HG02623 (cell line): Measurements from ENCODE around the gene NTHL1.

Source experiments
- ATAC-seq: cut with Tn5 transposase; IDR thresholded peaks from one replicate; pipeline ENCODE4 v1.9.1; 2021; ENCODE audit warnings: moderate library complexity; ENCODE audit not compliant: unreplicated experiment

Gene NTHL1

GRCh38 chr16:1998360-1998835 is 49.2 kb downstream of the NTHL1 start:
- no peak for ATAC-seq

- no peak for ATAC-seq
Observed at GRCh38 chr16:1997494-1998359, 49.9 kb downstream of the NTHL1 start.

GRCh38 chr16:1993731-1994131 is 53.9 kb downstream of the NTHL1 start:
- no peak for ATAC-seq

DNA sequence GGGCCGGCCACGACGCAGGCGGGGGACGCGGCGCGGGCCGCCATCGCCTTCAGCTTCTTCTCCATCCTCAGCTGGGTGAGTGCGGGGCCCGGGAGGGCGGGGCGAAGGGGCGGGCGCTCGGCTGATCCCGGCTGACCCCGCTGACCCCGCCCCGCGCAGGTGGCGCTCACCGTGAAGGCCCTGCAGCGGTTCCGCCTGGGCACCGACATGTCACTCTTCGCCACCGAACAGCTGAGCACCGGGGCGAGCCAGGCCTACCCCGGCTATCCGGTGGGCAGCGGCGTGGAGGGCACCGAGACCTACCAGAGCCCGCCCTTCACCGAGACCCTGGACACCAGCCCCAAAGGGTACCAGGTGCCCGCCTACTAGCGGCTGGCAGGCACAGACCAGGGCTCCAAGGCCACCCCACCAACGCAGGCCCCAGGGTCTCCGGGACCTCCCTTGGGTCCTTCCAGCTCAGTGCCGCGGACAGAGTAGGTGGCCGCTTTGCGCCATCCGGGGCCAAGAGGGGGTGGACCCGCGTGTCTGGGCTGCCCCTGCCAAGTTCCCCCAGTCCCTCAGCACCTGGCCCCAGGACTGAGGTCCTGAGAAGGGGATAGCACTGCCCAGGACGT is 54.8 kb downstream of the NTHL1 start:
- ATAC-seq, result no peak

DNA sequence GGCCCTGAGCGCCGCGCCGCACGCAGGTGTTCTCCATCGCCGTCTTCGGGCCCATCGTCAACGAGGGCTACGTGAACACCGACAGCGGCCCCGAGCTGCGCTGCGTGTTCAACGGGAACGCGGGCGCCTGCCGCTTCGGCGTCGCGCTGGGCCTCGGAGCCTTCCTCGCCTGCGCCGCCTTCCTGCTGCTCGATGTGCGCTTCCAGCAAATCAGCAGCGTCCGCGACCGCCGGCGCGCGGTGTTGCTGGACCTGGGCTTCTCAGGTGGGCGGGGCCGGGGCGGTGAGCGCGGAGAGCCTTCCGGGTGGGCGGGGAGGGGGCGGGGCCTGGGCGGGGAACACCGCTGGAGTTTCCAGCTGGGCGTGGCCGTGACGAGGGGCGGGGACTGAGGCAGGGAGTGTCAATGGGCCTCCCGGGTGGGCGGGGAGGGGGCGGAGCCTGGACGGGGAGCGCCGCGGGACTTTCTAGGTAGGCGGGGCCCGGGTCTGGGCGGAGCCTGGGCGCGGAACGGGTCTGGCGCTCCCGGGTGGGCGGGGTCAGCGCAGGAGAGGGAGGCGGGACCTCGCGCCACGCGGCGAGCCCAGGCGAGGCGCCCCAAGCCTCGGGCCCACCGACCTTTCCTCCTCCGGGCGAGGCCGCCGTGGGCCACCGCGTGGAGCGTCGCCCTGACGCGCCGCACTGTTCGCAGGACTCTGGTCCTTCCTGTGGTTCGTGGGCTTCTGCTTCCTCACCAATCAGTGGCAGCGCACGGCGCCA is 55.5 kb downstream of the NTHL1 start:
- ATAC-seq, result peak; percentile 41

DNA sequence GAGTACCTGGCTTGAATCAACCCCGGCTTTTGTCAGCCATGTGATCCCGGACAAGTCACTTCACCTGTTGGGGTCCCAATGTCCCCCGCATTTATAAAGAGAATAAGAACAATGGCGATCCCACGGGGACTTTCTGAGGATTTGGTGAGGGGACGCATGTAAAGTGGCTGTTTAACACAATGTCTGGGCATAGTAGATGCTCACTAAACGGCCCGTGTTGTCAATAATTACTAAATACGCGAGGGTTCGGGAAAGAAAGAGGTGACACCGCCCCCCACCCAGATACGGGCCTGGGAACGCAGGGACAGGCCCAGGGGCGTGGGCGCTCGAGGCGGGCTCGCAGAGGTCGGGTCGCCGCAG is 56.1 kb downstream of the NTHL1 start:
- ATAC-seq, result no peak

- no peak for ATAC-seq
Observed at GRCh38 chr16:1991135-1991551, 56.5 kb downstream of the NTHL1 start.

DNA sequence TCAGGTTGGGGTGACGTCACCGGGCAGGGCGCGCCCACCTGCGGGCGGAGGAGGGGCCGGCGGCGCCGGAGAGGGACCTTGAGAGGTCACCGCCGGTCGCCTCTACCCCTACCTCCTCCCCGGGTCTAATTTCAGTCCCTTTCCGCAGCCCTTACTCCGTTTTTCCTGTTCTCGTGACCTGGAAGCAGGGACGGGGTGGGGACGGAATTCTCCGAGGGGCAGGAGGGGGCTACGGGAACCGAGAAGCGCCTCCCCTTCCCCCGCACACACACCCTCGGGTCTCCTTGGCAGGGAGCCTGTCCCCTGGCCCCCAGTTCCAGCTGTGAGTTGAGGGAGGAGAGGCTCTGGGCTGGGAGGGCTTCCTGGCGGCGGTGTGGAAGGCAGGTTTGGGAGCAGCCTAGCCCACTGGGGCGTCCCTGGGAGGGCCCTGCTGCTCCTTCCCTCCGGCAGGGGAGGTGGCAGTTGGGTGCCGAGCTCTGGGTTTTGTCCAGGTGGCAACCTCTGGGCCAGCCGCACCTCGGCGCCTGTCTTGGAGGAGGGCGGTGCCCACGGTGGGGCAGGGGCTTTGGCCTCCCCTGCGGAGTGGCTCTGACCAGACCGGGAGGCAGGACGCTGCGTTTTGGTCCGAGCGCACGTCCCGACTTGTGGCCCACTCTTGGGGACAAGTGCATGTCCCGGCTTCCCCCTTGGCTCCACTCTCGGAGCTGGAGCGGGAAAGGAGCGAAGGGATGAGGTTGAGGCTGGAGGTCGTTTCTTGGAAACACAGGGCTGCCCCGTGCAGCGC is 57.1 kb downstream of the NTHL1 start:
- ATAC-seq, result no peak

DNA sequence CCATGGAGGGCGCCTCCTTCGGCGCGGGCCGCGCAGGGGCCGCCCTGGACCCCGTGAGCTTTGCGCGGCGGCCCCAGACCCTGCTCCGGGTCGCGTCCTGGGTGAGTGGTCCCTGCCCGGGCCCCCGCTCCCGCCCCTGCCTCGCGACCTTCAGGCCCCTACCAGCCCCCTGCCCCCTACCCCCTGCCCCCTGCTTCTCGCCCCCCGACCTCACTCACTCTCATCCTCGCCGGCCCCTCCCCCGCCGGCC is 57.6 kb downstream of the NTHL1 start:
- ATAC-seq, result no peak
